Mucosa of stomach (tissue), 1 donor: Measurements from ENCODE around the gene ZNF717.

Experiments
- H3K27me3 ChIP-seq: one replicate; pipeline ENCODE4 v1.7.0; 2013; ENCODE audit warnings: mild to moderate bottlenecking, low read length; ENCODE audit not compliant: control insufficient read depth, insufficient read depth
- H3K36me3 ChIP-seq: one replicate; pipeline ENCODE4 v1.7.0; 2013; ENCODE audit warnings: low read length; ENCODE audit not compliant: control insufficient read depth, insufficient read depth
- H3K4me1 ChIP-seq: one replicate; pipeline ENCODE4 v1.7.0; 2013; ENCODE audit warnings: mild to moderate bottlenecking, low read length; ENCODE audit not compliant: control insufficient read depth, insufficient read depth
- H3K4me3 ChIP-seq: one replicate; pipeline ENCODE4 v1.7.0; 2013; ENCODE audit warnings: low read length
- H3K9ac ChIP-seq: one replicate; pipeline ENCODE4 v1.7.0; 2013; ENCODE audit warnings: mild to moderate bottlenecking, low read length, moderate library complexity
- H3K9me3 ChIP-seq: one replicate; pipeline ENCODE4 v1.7.0; 2013; ENCODE audit warnings: mild to moderate bottlenecking, low read length, moderate library complexity; ENCODE audit not compliant: control insufficient read depth
- donor health status: Pancreatic carcinoma.

The ZNF717 gene

GRCh38 chr3:75727985-75728384, 57.4 kb downstream of the ZNF717 start:
- Histone ChIP-seq H3K9me3 (no peaks in the 10 kb centered on the region), H3K36me3 (no peaks in the 10 kb centered on the region), H3K9ac (no peak overlapping the region), H3K4me3 (no peak overlapping the region), H3K4me1 (no peaks in the 10 kb centered on the region), H3K27me3 (no peaks in the 10 kb centered on the region)

GRCh38 chr3:75692061-75692460, 93.3 kb downstream of the ZNF717 start:
- H3K9me3 ChIP-seq, result no peaks in the 10 kb centered on the region
- H3K9ac ChIP-seq, result no peak overlapping the region
- H3K4me1 ChIP-seq, result no peaks in the 10 kb centered on the region
- H3K4me3 ChIP-seq, result no peak overlapping the region
- H3K27me3 ChIP-seq, result no peaks in the 10 kb centered on the region
- no peaks in the 10 kb centered on the region for H3K36me3 ChIP-seq

GRCh38 chr3:75687323-75687722, 98.0 kb downstream of the ZNF717 start:
- no peak overlapping the region for H3K9ac ChIP-seq
- H3K36me3 ChIP-seq, result no peaks in the 10 kb centered on the region
- H3K4me1 ChIP-seq, result no peaks in the 10 kb centered on the region
- H3K4me3 ChIP-seq, result no peak overlapping the region
- H3K27me3 ChIP-seq, result no peaks in the 10 kb centered on the region
- H3K9me3 ChIP-seq, result no peaks in the 10 kb centered on the region
